Epidermal melanocyte (primary cell): ENCODE results near the gene TTLL4.

Experiments used
- DNase-seq: peaks from one replicate; pipeline ENCODE4 v3.0.0; 2011; ENCODE audit warnings: low spot score; ENCODE audit not compliant: insufficient read length

Gene TTLL4

GRCh38 chr2:218710687-218711549 lies at the start of gene TTLL4:
Gene TTLL4, plus strand, starts transcription at chr2:218710835. Its CDS starts 26,842 bp downstream, at chr2:218737677.
- DNase-seq, result peak; percentile 96

GRCh38 chr2:218662377-218662776 lies 48.3 kb upstream of the TTLL4 start:
- no peak for DNase-seq

- DNase-seq, result no peak
Measured at GRCh38 chr2:218662827-218663226, 47.8 kb upstream of the TTLL4 start.

- no peak for DNase-seq
Measured at GRCh38 chr2:218663901-218664300, 46.7 kb upstream of the TTLL4 start.

- no peak for DNase-seq
Measured at GRCh38 chr2:218664653-218665052, 46.0 kb upstream of the TTLL4 start.

- no peak for DNase-seq
Measured at GRCh38 chr2:218671097-218671653, 39.5 kb upstream of the TTLL4 start.

GRCh38 chr2:218671654-218672566 lies 38.7 kb upstream of the TTLL4 start, which contains the start of the genes RNF25 and STK36:
Gene RNF25, minus strand, starts transcription at chr2:218672002. Its CDS starts 32 bp downstream, at chr2:218671970.
Gene STK36, plus strand, starts transcription at chr2:218672086. Its CDS starts 744 bp downstream, at chr2:218672830.
- peak; percentile 93 for DNase-seq

- DNase-seq, result no peak
Measured at GRCh38 chr2:218679119-218679518, 31.5 kb upstream of the TTLL4 start.

- DNase-seq, result no peak
Measured at GRCh38 chr2:218680061-218680460, 30.6 kb upstream of the TTLL4 start.

GRCh38 chr2:218687400-218688060 lies 23.1 kb upstream of the TTLL4 start:
- DNase-seq, result peak; percentile 73

- DNase-seq, result no peak
Measured at GRCh38 chr2:218691234-218691633, 19.4 kb upstream of the TTLL4 start.

- DNase-seq, result no peak
Measured at GRCh38 chr2:218694405-218695145, 16.1 kb upstream of the TTLL4 start.

- DNase-seq, result no peak
Measured at GRCh38 chr2:218698885-218699284, 11.8 kb upstream of the TTLL4 start.

GRCh38 chr2:218701806-218702205 lies 8.8 kb upstream of the TTLL4 start:
- DNase-seq, result no peak

- no peak for DNase-seq
Measured at GRCh38 chr2:218703341-218703740, 7.3 kb upstream of the TTLL4 start.

GRCh38 chr2:218708086-218708485 lies 2.5 kb upstream of the TTLL4 start:
- no peak for DNase-seq

GRCh38 chr2:218709908-218710307 lies 727 bp upstream of the TTLL4 start:
- DNase-seq, result no peak

GRCh38 chr2:218710334-218710686 lies 325 bp upstream of the TTLL4 start:
- DNase-seq, result no peak

- no peak for DNase-seq
Measured at GRCh38 chr2:218711550-218711929, 905 bp downstream of the TTLL4 start.

- no peak for DNase-seq
Measured at GRCh38 chr2:218713922-218714321, 3.3 kb downstream of the TTLL4 start.

GRCh38 chr2:218716070-218716469 lies 5.4 kb downstream of the TTLL4 start:
- DNase-seq, result no peak
